ENCODE measurements around the gene MRPS18B.
"Not testable (repeated sequence)": the region's sequence is repeated elsewhere in the genome, so short reads cannot be mapped to it uniquely, and the experiment has no call there.

Gene MRPS18B

GRCh38 chr6:30644769-30645168 lies 27.1 kb downstream of the MRPS18B start:
- Mint-ChIP-seq H3K4me1 (ENCODE audit: low read depth) (peaks cover 46% of the 10 kb centered on the region), H3K27me3 (no peaks in the 10 kb centered on the region), H3K4me3 (no peak overlapping the region), H3K27ac (no peak overlapping the region), H3K36me3 (ENCODE audit: low read depth) (peaks cover 42% of the 10 kb centered on the region), H3K9me3 (no peaks in the 10 kb centered on the region)

- Mint-ChIP-seq H3K27ac (peak overlapping the region; percentile 23), H3K27me3 (no peaks in the 10 kb centered on the region), H3K4me1 (ENCODE audit: low read depth) (peaks cover 39% of the 10 kb centered on the region), H3K9me3 (no peaks in the 10 kb centered on the region), H3K36me3 (ENCODE audit: low read depth) (peaks cover 44% of the 10 kb centered on the region), H3K4me3 (no peak overlapping the region)
These were observed 28.3 kb downstream of the MRPS18B start for GRCh38 chr6:30645989-30646388.

DNA sequence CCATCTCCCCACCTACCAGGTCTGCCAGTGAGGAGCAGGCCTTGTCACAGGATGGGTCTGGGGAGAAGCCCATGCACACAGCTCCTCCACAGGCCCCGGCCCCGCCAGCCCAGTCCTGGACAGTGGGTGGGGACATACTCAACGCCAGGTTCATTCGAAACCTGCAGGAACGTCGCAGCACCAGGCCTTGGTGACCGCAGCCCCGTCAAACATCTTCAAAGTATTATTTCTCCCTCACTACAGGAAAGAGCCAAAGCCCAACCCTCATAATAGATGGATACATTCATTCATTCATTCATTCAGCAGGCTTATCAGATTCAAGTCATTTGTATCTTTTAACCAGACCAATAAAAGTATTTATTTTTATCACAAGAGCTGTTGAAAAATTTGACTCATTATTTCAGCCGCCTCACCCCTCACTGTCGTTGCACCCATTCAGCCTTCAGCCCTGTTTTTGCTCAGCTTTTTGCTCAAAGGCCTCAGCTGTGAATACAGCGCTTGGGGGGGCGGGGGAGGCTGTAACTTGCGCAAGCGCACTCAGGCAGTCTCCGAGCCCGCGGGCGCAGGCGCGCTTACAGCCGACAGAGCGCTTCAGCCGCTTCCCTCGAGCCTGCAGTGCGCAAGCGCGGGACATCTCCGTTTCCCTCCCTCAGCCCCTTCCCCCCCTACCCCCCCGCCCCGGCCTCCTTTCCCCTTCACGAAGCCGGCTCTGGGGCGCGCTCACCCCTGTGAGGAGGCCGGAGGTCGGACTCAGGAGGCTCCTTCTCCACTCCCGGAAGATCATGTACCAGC lies 29.0 kb downstream of the MRPS18B start, which contains the start of gene C6orf136:
C6orf136 (plus strand) TSS at position 684 of the 792 bp plus-strand sequence; CDS start at position 783, 99 bp downstream.
- H3K9me3 Mint-ChIP-seq = no peaks in the 10 kb centered on the region
- H3K27ac Mint-ChIP-seq = peak within 1 kb of the TSS; percentile 88
- peaks cover 32% of the 10 kb centered on the region for H3K4me1 Mint-ChIP-seq (ENCODE audit: low read depth)
- H3K36me3 Mint-ChIP-seq (ENCODE audit: low read depth) = peaks cover 43% of the 10 kb centered on the region
- H3K4me3 Mint-ChIP-seq = peak within 1 kb of the TSS; percentile 91
- no peaks in the 10 kb centered on the region for H3K27me3 Mint-ChIP-seq

DNA sequence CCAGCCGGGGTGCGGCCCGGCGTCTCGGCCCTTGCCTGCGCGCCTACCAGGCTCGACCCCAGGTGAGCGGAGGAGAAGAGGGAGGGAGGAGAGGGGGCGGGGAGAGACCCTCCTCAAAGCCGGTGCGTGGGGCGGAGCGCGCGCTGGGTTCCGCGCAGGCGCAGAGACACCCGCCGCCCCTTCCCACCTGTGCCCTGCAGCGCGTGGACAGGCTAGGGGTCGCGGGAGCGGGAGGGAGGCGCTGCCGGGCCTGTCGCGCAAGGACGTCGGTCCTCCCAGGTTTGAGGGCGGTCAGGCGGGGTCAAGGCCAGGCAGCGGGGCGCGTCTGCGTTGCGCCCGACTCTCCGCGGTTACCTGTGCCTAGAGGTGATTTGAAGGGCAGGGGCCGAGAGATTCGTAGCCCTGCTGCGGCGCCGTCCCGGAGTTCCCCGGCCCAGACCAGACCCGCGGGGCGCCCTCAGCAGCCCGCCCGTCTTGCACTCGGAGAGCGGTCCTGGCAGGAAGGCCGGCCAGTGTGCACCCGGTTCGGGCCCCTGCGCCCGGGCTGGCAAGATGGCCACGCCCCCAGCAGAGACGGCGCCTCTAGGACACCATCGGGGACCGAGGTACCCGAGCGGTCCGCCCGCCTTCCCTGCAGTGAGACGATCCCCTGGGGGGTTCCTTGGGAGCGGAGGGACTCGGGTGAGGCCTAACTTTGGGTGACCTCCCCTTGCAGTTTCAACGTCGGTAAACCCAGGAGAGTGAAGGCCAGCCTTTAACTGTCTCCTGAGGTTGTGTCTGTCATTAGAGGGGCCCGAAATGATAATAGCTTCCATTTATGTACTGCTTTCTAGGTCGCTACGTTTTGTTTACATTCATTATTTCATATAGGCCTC lies 29.8 kb downstream of the MRPS18B start:
- H3K9me3 Mint-ChIP-seq = no peaks in the 10 kb centered on the region
- peaks cover 47% of the 10 kb centered on the region for H3K36me3 Mint-ChIP-seq (ENCODE audit: low read depth)
- H3K27ac Mint-ChIP-seq = peak overlapping the region; percentile 88
- H3K4me1 Mint-ChIP-seq (ENCODE audit: low read depth) = peaks cover 30% of the 10 kb centered on the region
- peak overlapping the region; percentile 91 for H3K4me3 Mint-ChIP-seq
- no peaks in the 10 kb centered on the region for H3K27me3 Mint-ChIP-seq

DNA sequence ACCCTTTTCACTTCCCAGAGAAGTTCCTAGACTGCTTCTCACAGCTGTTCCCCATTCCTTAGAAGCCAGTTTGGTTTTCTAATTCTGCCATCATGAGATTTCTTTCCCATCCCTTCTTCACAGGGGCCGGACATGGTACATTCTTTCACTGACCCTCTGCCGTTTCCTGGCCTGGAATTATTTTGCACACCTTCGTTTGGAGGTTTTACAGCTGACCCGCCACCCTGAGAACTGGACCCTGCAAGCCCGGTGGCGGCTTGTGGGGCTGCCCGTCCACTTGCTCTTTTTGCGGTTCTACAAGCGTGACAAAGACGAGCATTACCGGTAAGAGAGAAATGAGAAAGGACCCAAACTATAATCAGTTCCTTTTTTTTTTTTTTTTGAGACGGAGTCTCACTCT lies 33.5 kb downstream of the MRPS18B start:
- Mint-ChIP-seq H3K36me3 (ENCODE audit: low read depth) (peaks cover 50% of the 10 kb centered on the region), H3K27ac (no peak overlapping the region), H3K4me3 (no peak overlapping the region), H3K27me3 (no peaks in the 10 kb centered on the region), H3K9me3 (no peaks in the 10 kb centered on the region), H3K4me1 (ENCODE audit: low read depth) (peaks cover 19% of the 10 kb centered on the region)

GRCh38 chr6:30654798-30655742 lies 37.4 kb downstream of the MRPS18B start:
- no peak overlapping the region for H3K4me3 Mint-ChIP-seq
- H3K27me3 Mint-ChIP-seq = no peaks in the 10 kb centered on the region
- no peaks in the 10 kb centered on the region for H3K4me1 Mint-ChIP-seq (ENCODE audit: low read depth)
- no peaks in the 10 kb centered on the region for H3K9me3 Mint-ChIP-seq
- no peak overlapping the region for H3K27ac Mint-ChIP-seq
- H3K36me3 Mint-ChIP-seq (ENCODE audit: low read depth) = peaks cover 69% of the 10 kb centered on the region

- Mint-ChIP-seq H3K4me3 (no peak overlapping the region), H3K36me3 (ENCODE audit: low read depth) (peaks cover 70% of the 10 kb centered on the region), H3K27ac (no peak overlapping the region), H3K4me1 (ENCODE audit: low read depth) (no peaks in the 10 kb centered on the region), H3K27me3 (no peaks in the 10 kb centered on the region), H3K9me3 (no peaks in the 10 kb centered on the region)
These were observed 38.1 kb downstream of the MRPS18B start for GRCh38 chr6:30655743-30656094.

GRCh38 chr6:30656513-30656912 lies 38.9 kb downstream of the MRPS18B start:
- H3K36me3 Mint-ChIP-seq (ENCODE audit: low read depth) = peaks cover 67% of the 10 kb centered on the region
- H3K27me3 Mint-ChIP-seq = no peaks in the 10 kb centered on the region
- H3K4me1 Mint-ChIP-seq (ENCODE audit: low read depth) = no peaks in the 10 kb centered on the region
- H3K4me3 Mint-ChIP-seq = no peak overlapping the region
- H3K27ac Mint-ChIP-seq = no peak overlapping the region
- no peaks in the 10 kb centered on the region for H3K9me3 Mint-ChIP-seq

DNA sequence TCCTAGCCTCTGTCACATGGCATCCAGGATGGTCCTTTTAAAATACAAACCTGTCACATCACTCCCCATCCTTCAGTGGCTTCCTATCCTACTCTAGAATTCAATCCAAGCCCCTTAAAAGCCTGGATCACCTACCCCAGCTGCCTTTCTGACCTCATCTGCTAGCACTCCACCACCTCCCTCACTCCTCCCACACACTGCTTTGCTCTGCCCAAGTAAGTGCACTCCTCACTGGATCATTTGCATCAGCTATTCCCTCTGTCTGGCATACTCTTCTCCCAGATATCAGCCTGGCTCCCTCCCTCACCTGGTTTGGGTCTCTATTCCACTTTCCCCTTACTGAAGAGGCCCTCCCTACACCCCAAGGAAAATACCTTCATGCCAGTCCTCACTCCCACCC lies 39.8 kb downstream of the MRPS18B start:
- no peaks in the 10 kb centered on the region for H3K27me3 Mint-ChIP-seq
- no peak overlapping the region for H3K4me3 Mint-ChIP-seq
- H3K36me3 Mint-ChIP-seq (ENCODE audit: low read depth) = peaks cover 69% of the 10 kb centered on the region
- peak overlapping the region; percentile 74 for H3K27ac Mint-ChIP-seq
- no peaks in the 10 kb centered on the region for H3K4me1 Mint-ChIP-seq (ENCODE audit: low read depth)
- H3K9me3 Mint-ChIP-seq = no peaks in the 10 kb centered on the region

DNA sequence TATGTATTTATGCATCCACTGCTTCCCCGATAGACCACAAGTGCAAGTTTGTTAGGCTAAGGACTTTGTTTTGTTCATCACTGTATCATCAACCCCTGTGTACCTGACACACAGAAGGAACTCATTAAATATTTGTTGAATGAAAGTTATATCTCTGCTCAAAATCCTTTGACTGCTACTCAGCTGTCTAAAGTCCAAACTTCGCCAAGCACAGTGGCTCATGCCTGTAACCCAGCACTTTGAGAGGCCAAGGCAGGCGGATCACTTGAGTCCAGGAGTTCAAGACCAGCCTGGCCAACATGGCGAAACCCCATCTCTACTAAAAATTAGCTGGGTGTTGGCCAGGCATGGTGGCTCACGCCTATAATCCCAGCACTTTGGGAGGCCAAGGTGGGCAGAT lies 40.3 kb downstream of the MRPS18B start:
- not testable (repeated sequence) for H3K4me1 Mint-ChIP-seq (ENCODE audit: low read depth); H3K4me3 Mint-ChIP-seq; H3K9me3 Mint-ChIP-seq; H3K27me3 Mint-ChIP-seq
- H3K36me3 Mint-ChIP-seq (ENCODE audit: low read depth) = peaks cover 69% of the 10 kb centered on the region
- H3K27ac Mint-ChIP-seq = peak overlapping the region; percentile 74

DNA sequence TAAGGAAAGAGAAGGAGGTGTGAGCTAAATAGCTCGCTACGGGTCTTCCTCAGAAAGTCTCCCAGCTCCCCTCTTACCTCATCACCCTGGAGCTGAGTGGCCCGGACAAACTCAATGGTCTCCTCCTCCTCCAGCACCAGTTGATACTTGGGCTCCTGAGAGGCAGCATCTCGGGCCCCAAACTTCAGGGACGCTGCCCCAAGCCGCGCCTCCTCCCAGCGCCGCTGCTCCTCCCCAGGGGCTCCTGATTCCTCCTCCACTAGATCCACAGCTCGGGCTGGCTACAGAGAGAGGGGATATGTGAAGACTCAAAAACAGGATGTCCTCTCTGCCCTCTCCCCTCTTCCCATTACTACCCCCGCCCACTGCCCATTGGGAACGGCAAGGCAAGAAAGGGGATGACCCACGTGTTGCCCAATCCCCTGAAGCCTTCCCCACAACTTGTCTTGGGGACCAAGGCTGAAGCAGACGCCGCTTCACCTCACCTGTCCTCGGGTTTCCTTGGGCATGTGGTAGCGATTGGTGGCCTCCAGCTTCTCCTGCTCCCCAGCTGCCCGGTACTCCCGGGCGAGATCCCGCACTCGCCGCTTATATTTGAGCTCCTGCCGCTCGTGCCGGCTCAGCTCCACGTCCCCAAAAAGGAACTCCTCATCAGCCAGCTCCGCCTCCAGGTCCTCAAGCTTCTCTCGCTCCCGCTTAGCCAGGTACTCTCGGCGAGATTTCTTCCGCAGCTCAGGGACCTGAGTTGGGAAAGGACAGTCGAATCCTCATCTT lies 47.5 kb downstream of the MRPS18B start:
- no peaks in the 10 kb centered on the region for H3K9me3 Mint-ChIP-seq
- peaks cover 58% of the 10 kb centered on the region for H3K36me3 Mint-ChIP-seq (ENCODE audit: low read depth)
- no peak overlapping the region for H3K4me3 Mint-ChIP-seq
- H3K27ac Mint-ChIP-seq = no peak overlapping the region
- H3K27me3 Mint-ChIP-seq = no peaks in the 10 kb centered on the region
- peaks cover 15% of the 10 kb centered on the region for H3K4me1 Mint-ChIP-seq (ENCODE audit: low read depth)

- H3K4me3 Mint-ChIP-seq, H3K9me3 Mint-ChIP-seq, H3K27me3 Mint-ChIP-seq: not testable (repeated sequence)
- H3K27ac Mint-ChIP-seq = peak overlapping the region; percentile 66
- H3K36me3 Mint-ChIP-seq (ENCODE audit: low read depth) = peaks cover 64% of the 10 kb centered on the region
- peaks cover 22% of the 10 kb centered on the region for H3K4me1 Mint-ChIP-seq (ENCODE audit: low read depth)
These were observed 48.7 kb downstream of the MRPS18B start for GRCh38 chr6:30666300-30666699.

DNA sequence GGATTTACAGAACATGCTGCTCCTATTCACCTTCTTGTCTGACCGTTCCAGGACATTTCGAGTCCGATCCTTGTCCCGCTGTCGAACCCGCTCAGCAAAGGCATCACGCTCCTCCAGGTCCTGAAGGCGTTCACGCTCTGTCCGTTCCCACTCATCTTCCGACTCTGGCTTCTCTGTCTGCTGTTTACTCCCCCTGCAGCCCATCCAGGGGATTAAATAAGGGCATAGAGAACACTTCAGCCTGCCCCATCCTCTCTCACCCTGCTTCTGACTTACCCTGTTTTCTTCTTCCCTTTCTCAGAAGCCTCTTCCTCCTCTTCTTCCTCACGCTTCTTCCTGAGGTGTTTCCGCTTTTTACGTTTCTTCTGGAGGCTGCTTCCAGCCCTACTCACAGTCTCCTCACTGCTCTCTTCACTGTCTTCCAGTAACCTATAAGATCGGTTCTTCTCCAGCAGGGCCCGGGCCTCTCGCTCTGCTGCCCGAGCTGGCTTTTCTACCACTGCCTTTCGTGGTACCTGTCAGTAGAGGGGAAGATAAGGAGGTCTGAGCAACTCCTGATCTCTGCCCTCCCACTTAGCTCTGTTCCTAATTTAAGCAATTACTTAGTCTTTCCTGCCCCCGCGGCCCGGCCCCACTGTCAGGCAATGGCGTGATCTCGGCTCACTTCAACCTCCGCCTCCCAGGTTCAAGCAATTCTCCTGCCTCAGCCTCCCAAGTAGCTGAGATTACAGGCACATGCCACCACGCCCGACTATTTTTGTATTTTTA lies 53.3 kb downstream of the MRPS18B start:
- Mint-ChIP-seq H3K27ac (peak overlapping the region; percentile 39), H3K4me3 (peak overlapping the region; percentile 94), H3K27me3 (no peaks in the 10 kb centered on the region), H3K36me3 (ENCODE audit: low read depth) (peaks cover 36% of the 10 kb centered on the region), H3K9me3 (no peaks in the 10 kb centered on the region), H3K4me1 (ENCODE audit: low read depth) (peaks cover 31% of the 10 kb centered on the region)
